Measurements from ENCODE around the gene MYZAP.

DNA sequence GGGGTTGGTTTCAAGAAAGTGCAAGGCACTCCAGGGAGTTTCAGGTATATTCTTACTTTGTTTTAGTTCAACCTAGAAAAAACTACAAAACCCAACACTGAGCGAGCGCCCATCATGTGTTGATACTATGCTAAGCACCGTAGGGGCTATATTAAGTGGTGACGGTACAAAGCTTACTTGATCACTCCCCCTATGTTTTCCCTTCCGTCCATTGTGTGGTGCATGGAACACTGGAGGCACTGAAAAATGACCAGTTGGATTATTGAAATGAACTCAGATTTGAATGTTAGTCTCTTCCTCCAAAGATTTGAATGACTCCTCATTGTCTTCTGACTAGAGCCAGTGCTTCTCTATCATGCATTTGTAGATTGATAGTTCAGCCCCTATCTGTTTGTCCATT is 6.6 kb downstream of the MYZAP start:
- TF ChIP-seq CTCF (conservative IDR thresholded peaks at IDR 0.05 in 1 of 2, IDR thresholded peaks at IDR 0.05 in 1 of 2; ENCODE audit: extremely low read depth in 1 of 2, insufficient read depth in 1 of 2, low read depth in 1 of 2, low read length in 2 of 2) (no peak), EZH2 (IDR thresholded peaks at IDR 0.05; ENCODE audit: borderline replicate concordance, low read length) (no peak)

Measured in mammary epithelial cell (primary cell).